ENCODE results near the gene GALNS. TPM values are rescaled to one million over a fixed set of nuclear protein-coding genes. Genes with fewer than 3 reads are reported as not detected.

GALNS gene
- total and polyA plus RNA-seq, 2 donors (not counting 1 experiment from before 2014, with no cell fraction given) = 45.5 to 68.4 TPM

DNA sequence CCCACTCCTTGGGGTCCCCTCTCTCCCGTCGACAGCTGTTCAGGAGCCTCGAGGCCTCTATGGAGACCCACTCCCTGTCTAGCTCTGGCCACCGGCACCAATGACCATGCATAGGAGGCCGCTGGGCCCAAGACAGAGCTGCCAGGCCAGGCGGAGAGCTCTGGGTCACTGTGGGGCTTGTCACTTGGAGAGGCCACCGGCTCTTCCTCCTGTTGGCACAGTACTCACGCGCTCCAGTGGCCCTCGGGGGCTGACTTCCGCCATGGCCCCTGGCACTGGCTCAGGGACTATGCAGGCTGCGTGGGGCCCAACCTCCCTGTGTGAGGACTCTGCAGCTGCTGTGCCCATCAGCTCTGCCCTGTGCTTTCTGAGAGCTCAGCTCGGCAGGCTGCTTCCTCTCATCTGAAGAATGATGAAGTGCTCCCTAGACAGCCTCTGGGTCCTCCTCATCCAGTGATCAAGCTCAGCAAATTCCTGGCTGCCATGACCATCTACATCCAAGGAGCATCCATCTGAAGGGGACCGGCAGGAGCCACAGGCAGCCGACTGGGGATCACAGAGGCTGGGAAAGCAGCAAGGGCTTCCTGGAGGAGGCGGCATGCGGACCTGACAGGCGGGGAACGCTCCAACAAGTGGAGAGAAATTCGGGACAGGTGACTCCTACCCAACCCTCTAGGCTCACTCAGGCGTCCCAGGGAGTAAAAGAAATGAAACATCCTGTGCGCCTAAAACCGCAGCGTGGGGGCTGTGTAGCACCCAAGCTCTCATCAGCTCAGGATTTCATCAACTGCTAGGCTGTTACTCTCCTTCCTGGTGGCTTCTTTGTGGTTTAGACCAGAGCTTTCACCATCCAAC is 16.8 kb downstream of the GALNS start:
- Mint-ChIP-seq H3K27me3 (no peaks in the 10 kb centered on the region), H3K4me1 (no peaks in the 10 kb centered on the region), H3K27ac (no peak overlapping the region), H3K9me3 (ENCODE audit: insufficient read depth) (no peaks in the 10 kb centered on the region), H3K4me3 (no peak overlapping the region)
- Histone ChIP-seq H3K9me3 (ENCODE audit: control extremely low read depth in 1 of 3, control insufficient read depth in 2 of 3, insufficient read depth in 1 of 3, low read length in 2 of 3) (no peaks in the 10 kb centered on the region), H3K79me2 (ENCODE audit: control insufficient read depth, insufficient read depth, low read length) (peaks cover 21% of the 10 kb centered on the region), H3K27me3 (replicated peaks in 1 of 4; ENCODE audit: control extremely low read depth in 1 of 4, control insufficient read depth in 3 of 4, insufficient read depth in 4 of 4, low read length in 3 of 4) (no peaks in the 10 kb centered on the region), H3K36me3 (replicated peaks in 1 of 2; ENCODE audit: control extremely low read depth in 1 of 2, control insufficient read depth in 1 of 2, extremely low read depth in 1 of 2, insufficient read depth in 2 of 2, low read length in 1 of 2) (peaks cover 0 to 14% of the 10 kb centered on the region in 2 experiments), H3K9ac (ENCODE audit: low read length) (no peak overlapping the region), H2AFZ (ENCODE audit: insufficient read depth, low read depth, low read length, poor library complexity, severe bottlenecking) (no peak overlapping the region), H3K4me1 (ENCODE audit: control insufficient read depth in 2 of 2, insufficient read depth in 2 of 2, low read length in 2 of 2) (no peaks in the 10 kb centered on the region), H3K4me3 (ENCODE audit: control extremely low read depth in 1 of 5, extremely low read depth in 1 of 5, insufficient read depth in 1 of 5, low read depth in 2 of 5, low read length in 4 of 5) (no peak overlapping the region), H3K4me2 (replicated peaks; ENCODE audit: low read depth, low read length, poor library complexity, severe bottlenecking) (no peak overlapping the region), H3K27ac (ENCODE audit: low read length in 2 of 2) (no peak overlapping the region), H4K20me1 (ENCODE audit: control insufficient read depth, insufficient read depth, low read length, poor library complexity, severe bottlenecking) (peaks cover 20% of the 10 kb centered on the region)
- ATAC-seq (ENCODE audit: low read depth) (no peak), DNase-seq (no peak)
- no peak for TF ChIP-seq EZH2 (IDR thresholded peaks at IDR 0.05; ENCODE audit: borderline replicate concordance, insufficient read depth, low read depth, low read length, poor library complexity, severe bottlenecking)
- TF ChIP-seq, protein P1, sequence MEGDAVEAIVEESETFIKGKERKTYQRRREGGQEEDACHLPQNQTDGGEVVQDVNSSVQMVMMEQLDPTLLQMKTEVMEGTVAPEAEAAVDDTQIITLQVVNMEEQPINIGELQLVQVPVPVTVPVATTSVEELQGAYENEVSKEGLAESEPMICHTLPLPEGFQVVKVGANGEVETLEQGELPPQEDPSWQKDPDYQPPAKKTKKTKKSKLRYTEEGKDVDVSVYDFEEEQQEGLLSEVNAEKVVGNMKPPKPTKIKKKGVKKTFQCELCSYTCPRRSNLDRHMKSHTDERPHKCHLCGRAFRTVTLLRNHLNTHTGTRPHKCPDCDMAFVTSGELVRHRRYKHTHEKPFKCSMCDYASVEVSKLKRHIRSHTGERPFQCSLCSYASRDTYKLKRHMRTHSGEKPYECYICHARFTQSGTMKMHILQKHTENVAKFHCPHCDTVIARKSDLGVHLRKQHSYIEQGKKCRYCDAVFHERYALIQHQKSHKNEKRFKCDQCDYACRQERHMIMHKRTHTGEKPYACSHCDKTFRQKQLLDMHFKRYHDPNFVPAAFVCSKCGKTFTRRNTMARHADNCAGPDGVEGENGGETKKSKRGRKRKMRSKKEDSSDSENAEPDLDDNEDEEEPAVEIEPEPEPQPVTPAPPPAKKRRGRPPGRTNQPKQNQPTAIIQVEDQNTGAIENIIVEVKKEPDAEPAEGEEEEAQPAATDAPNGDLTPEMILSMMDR (IDR thresholded peaks at IDR 0.05) = no peak
- whole genome bisulfite sequencing (ENCODE audit: insufficient coverage) = 96% methylated on average over 24 of the region's 24 CpGs
- ChIA-PET CTCF (interaction anchor here (1.1 to 1.2 kb wide), 2 partner anchors 18 to 102 kb away, joined by 3 read pairs; no protein-coding TSS in a partner anchor), POLR2A (no interaction called here)
- intact Hi-C loops (cut with micrococcal nuclease) = no loop called here

DNA sequence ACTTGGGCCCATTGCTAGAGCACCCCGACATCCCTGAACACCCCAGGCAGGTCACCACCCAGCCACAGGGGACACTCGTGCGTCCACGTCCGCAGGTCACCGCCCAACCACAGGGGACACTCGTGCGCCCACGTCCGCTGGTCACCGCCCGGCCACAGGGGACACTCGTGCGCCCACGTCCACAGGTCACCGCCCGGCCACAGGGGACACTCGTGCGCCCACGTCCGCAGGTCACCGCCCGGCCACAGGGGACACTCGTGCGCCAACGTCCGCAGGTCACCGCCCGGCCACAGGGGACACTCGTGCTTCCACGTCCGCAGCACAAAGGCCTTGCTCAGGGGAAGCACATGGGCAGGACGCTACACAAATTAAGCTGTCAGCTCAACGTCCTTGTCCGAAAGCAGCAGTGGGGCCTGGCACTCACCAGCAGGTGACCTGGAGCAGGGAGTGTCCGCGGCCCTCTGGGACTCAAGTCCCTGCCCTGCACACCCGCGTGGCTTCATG is 17.7 kb downstream of the GALNS start:
- no peak overlapping the region for H3K4me3 ChIP-seq (ENCODE audit: control extremely low read depth in 1 of 5, extremely low read depth in 1 of 5, insufficient read depth in 1 of 5, low read depth in 2 of 5, low read length in 4 of 5)
- Mint-ChIP-seq H3K27me3 (no peaks in the 10 kb centered on the region), H3K27ac (no peak overlapping the region), H3K4me1 (no peaks in the 10 kb centered on the region), H3K9me3 (ENCODE audit: insufficient read depth) (no peaks in the 10 kb centered on the region), H3K4me3 (no peak overlapping the region)
- WGBS (ENCODE audit: insufficient coverage) = 87% methylated on average over 39 of the region's 39 CpGs
- no peak for DNase-seq
- H3K79me2 ChIP-seq (ENCODE audit: control insufficient read depth, insufficient read depth, low read length) = peaks cover 14% of the 10 kb centered on the region
- ChIA-PET CTCF (interaction anchor here (1.1 to 1.2 kb wide), 2 partner anchors 19 to 101 kb away, joined by 3 read pairs; no protein-coding TSS in a partner anchor), POLR2A (no interaction called here)
- H4K20me1 ChIP-seq (ENCODE audit: control insufficient read depth, insufficient read depth, low read length, poor library complexity, severe bottlenecking) = peaks cover 12% of the 10 kb centered on the region
- H2AFZ ChIP-seq (ENCODE audit: insufficient read depth, low read depth, low read length, poor library complexity, severe bottlenecking) = no peak overlapping the region
- no peaks in the 10 kb centered on the region for H3K9me3 ChIP-seq (ENCODE audit: control extremely low read depth in 1 of 3, control insufficient read depth in 2 of 3, insufficient read depth in 1 of 3, low read length in 2 of 3)
- TF ChIP-seq, protein P1 (IDR thresholded peaks at IDR 0.05) = no peak
- no peak for TF ChIP-seq EZH2 (IDR thresholded peaks at IDR 0.05; ENCODE audit: borderline replicate concordance, insufficient read depth, low read depth, low read length, poor library complexity, severe bottlenecking)
- no peak overlapping the region for H3K9ac ChIP-seq (ENCODE audit: low read length)
- ATAC-seq (ENCODE audit: low read depth) = no peak
- H3K4me2 ChIP-seq (replicated peaks; ENCODE audit: low read depth, low read length, poor library complexity, severe bottlenecking) = no peak overlapping the region
- H3K36me3 ChIP-seq (replicated peaks in 1 of 2; ENCODE audit: control extremely low read depth in 1 of 2, control insufficient read depth in 1 of 2, extremely low read depth in 1 of 2, insufficient read depth in 2 of 2, low read length in 1 of 2) = peaks cover 0 to 14% of the 10 kb centered on the region in 2 experiments
- intact Hi-C loops (cut with micrococcal nuclease) = no loop called here
- H3K27ac ChIP-seq (ENCODE audit: low read length in 2 of 2) = no peak overlapping the region
- H3K4me1 ChIP-seq (ENCODE audit: control insufficient read depth in 2 of 2, insufficient read depth in 2 of 2, low read length in 2 of 2) = no peaks in the 10 kb centered on the region
- H3K27me3 ChIP-seq (replicated peaks in 1 of 4; ENCODE audit: control extremely low read depth in 1 of 4, control insufficient read depth in 3 of 4, insufficient read depth in 4 of 4, low read length in 3 of 4) = no peaks in the 10 kb centered on the region

Data from B cell (primary cell).